ENCODE results near the gene RAVER1.

Gene RAVER1

GRCh38 chr19:10271543-10272086 is 61.7 kb downstream of the RAVER1 start:
- peak overlapping the region; percentile 58 for H3K9ac ChIP-seq (ENCODE audit: low read depth, low read length)
- no peaks in the 10 kb centered on the region for H3K9me3 ChIP-seq (ENCODE audit: insufficient read depth, low read length, severe bottlenecking)
- H3K4me1 ChIP-seq (ENCODE audit: insufficient read depth, low read length) = peaks cover 32% of the 10 kb centered on the region
- peak overlapping the region in 1 of 2 experiments; percentile 70; a peak in 3 of 4 replicates for H3K4me3 ChIP-seq (ENCODE audit: low read depth in 1 of 2, low read length in 2 of 2)
- peak overlapping the region; percentile 65 for H3K27ac ChIP-seq (ENCODE audit: low read length)
- ATAC-seq (ENCODE audit: insufficient read depth, low read depth) (no peak), DNase-seq (no peak)
- H3K4me2 ChIP-seq (ENCODE audit: insufficient read depth, low read length) = peak overlapping the region; percentile 70
- TF ChIP-seq CTCF (IDR thresholded peaks at IDR 0.05; ENCODE audit: borderline replicate concordance, extremely low read depth, low read length, poor library complexity, severe bottlenecking) (no peak), EZH2 (IDR thresholded peaks at IDR 0.05; ENCODE audit: borderline replicate concordance, low read depth, low read length, severe bottlenecking) (no peak)
- no peaks in the 10 kb centered on the region for H3K79me2 ChIP-seq (ENCODE audit: insufficient read depth, low read length)
- peak overlapping the region; percentile 89 for H2AFZ ChIP-seq (ENCODE audit: low read depth, low read length)
- H4K20me1 ChIP-seq (ENCODE audit: insufficient read depth, low read length) = no peaks in the 10 kb centered on the region
- peaks cover 5% of the 10 kb centered on the region for H3K27me3 ChIP-seq (ENCODE audit: insufficient read depth, low read length, poor library complexity)
- H3K36me3 ChIP-seq (ENCODE audit: insufficient read depth, low read length) = peaks cover 5% of the 10 kb centered on the region; the same call in 1 of the 2 replicates

- H3K27ac ChIP-seq (ENCODE audit: low read length) = peak within 1 kb of the TSS; percentile 65
- ATAC-seq (ENCODE audit: insufficient read depth, low read depth) (peak; percentile 91), DNase-seq (peak; percentile 80)
- TF ChIP-seq EZH2 (IDR thresholded peaks at IDR 0.05; ENCODE audit: borderline replicate concordance, low read depth, low read length, severe bottlenecking) = no peak
- peak; percentile 24 for TF ChIP-seq CTCF (IDR thresholded peaks at IDR 0.05; ENCODE audit: borderline replicate concordance, extremely low read depth, low read length, poor library complexity, severe bottlenecking)
- H3K27me3 ChIP-seq (ENCODE audit: insufficient read depth, low read length, poor library complexity) = peaks cover 5% of the 10 kb centered on the region
- H3K79me2 ChIP-seq (ENCODE audit: insufficient read depth, low read length) = no peaks in the 10 kb centered on the region
- peaks cover 5% of the 10 kb centered on the region; the same call in 1 of the 2 replicates for H3K36me3 ChIP-seq (ENCODE audit: insufficient read depth, low read length)
- peak within 1 kb of the TSS; percentile 26 to 70 for H3K4me3 ChIP-seq (ENCODE audit: low read depth in 1 of 2, low read length in 2 of 2)
- peak within 1 kb of the TSS; percentile 58 for H3K9ac ChIP-seq (ENCODE audit: low read depth, low read length)
- no peaks in the 10 kb centered on the region for H3K9me3 ChIP-seq (ENCODE audit: insufficient read depth, low read length, severe bottlenecking)
- peak within 1 kb of the TSS; percentile 70 for H3K4me2 ChIP-seq (ENCODE audit: insufficient read depth, low read length)
- H2AFZ ChIP-seq (ENCODE audit: low read depth, low read length) = peak within 1 kb of the TSS; percentile 89
- no peaks in the 10 kb centered on the region for H4K20me1 ChIP-seq (ENCODE audit: insufficient read depth, low read length)
- peaks cover 32% of the 10 kb centered on the region for H3K4me1 ChIP-seq (ENCODE audit: insufficient read depth, low read length)
Measured at GRCh38 chr19:10270616-10271394, 62.5 kb downstream of the RAVER1 start, which contains the start of gene ICAM1. ICAM1 (plus strand) TSS chr19:10271120; CDS start chr19:10271160, 40 bp downstream.

- ATAC-seq (ENCODE audit: insufficient read depth, low read depth) = no peak
Measured at GRCh38 chr19:10270180-10270615, 63.1 kb downstream of the RAVER1 start.

More at GRCh38 chr19:10270180-10270615, 63.1 kb downstream of the RAVER1 start:
- TF ChIP-seq CTCF (IDR thresholded peaks at IDR 0.05; ENCODE audit: borderline replicate concordance, extremely low read depth, low read length, poor library complexity, severe bottlenecking) = no peak
- TF ChIP-seq EZH2 (IDR thresholded peaks at IDR 0.05; ENCODE audit: borderline replicate concordance, low read depth, low read length, severe bottlenecking) = no peak
- Histone ChIP-seq H3K27me3 (ENCODE audit: insufficient read depth, low read length, poor library complexity) (peaks cover 5% of the 10 kb centered on the region), H3K4me3 (ENCODE audit: low read depth in 1 of 2, low read length in 2 of 2) (peak overlapping the region; percentile 26 to 70; a peak in 2 of 4 replicates), H4K20me1 (ENCODE audit: insufficient read depth, low read length) (no peaks in the 10 kb centered on the region), H3K9me3 (ENCODE audit: insufficient read depth, low read length, severe bottlenecking) (no peaks in the 10 kb centered on the region), H2AFZ (ENCODE audit: low read depth, low read length) (peak overlapping the region; percentile 89), H3K4me1 (ENCODE audit: insufficient read depth, low read length) (peaks cover 32% of the 10 kb centered on the region), H3K79me2 (ENCODE audit: insufficient read depth, low read length) (no peaks in the 10 kb centered on the region), H3K27ac (ENCODE audit: low read length) (peak overlapping the region; percentile 65), H3K36me3 (ENCODE audit: insufficient read depth, low read length) (peaks cover 5% of the 10 kb centered on the region; the same call in 1 of the 2 replicates), H3K9ac (ENCODE audit: low read depth, low read length) (peak overlapping the region; percentile 58), H3K4me2 (ENCODE audit: insufficient read depth, low read length) (peak overlapping the region; percentile 70)
- DNase-seq = no peak
